H9 (cell line): Measurements from ENCODE around the gene TMEM187. TPM values are rescaled to one million over a fixed set of nuclear protein-coding genes. Genes with fewer than 3 reads are reported as not detected.

ENCODE experiments used
- DNase-seq: peaks from one replicate; pipeline ENCODE4 v3.0.0-alpha.2; 2017
- H2AFZ ChIP-seq: one replicate; pipeline ENCODE4 v1.6.1; 2013; ENCODE audit warnings: mild to moderate bottlenecking, low read length, control low read depth, moderate library complexity
- H2AK5ac ChIP-seq: 2 replicates; pipeline ENCODE4 v1.6.1; 2013; ENCODE audit warnings: low read length, control low read depth, mixed read lengths; ENCODE audit not compliant: insufficient read length
- H2BK120ac ChIP-seq: one replicate; pipeline ENCODE4 v1.6.1; 2013; ENCODE audit warnings: low read depth, mild to moderate bottlenecking, low read length, control low read depth, inconsistent platforms; ENCODE audit not compliant: poor library complexity, severe bottlenecking
- H2BK12ac ChIP-seq: 2 replicates; pipeline ENCODE4 v1.6.1; 2013; ENCODE audit warnings: low read length, control low read depth, mixed read lengths, low read depth; ENCODE audit not compliant: insufficient read length
- H2BK15ac ChIP-seq: 2 replicates; pipeline ENCODE4 v1.6.1; 2013; ENCODE audit warnings: low read depth, low read length, control low read depth
- H2BK20ac ChIP-seq: one replicate; pipeline ENCODE4 v1.6.1; 2013; ENCODE audit warnings: low read depth, mild to moderate bottlenecking, low read length, control low read depth, inconsistent platforms; ENCODE audit not compliant: poor library complexity, severe bottlenecking
- H2BK5ac ChIP-seq: 2 replicates; pipeline ENCODE4 v1.6.1; 2013; ENCODE audit warnings: low read length, control low read depth, mixed read lengths; ENCODE audit not compliant: insufficient read length
- H3K14ac ChIP-seq: 2 replicates; pipeline ENCODE4 v1.6.1; 2013; ENCODE audit warnings: low read length, control low read depth; ENCODE audit not compliant: insufficient read depth
- H3K18ac ChIP-seq: 2 replicates; pipeline ENCODE4 v1.6.1; 2013; ENCODE audit warnings: low read depth, mild to moderate bottlenecking, mixed read lengths, low read length, control low read depth; ENCODE audit not compliant: insufficient read length
- H3K23ac ChIP-seq: 2 replicates; pipeline ENCODE4 v1.6.1; 2013; ENCODE audit warnings: low read length, control low read depth, mixed read lengths, low read depth; ENCODE audit not compliant: insufficient read length
- H3K23me2 ChIP-seq: 2 replicates; pipeline ENCODE4 v1.6.1; 2013; ENCODE audit warnings: low read depth, mild to moderate bottlenecking, mixed read lengths, low read length, control low read depth; ENCODE audit not compliant: insufficient read length, poor library complexity, severe bottlenecking
- H3K27ac ChIP-seq: 2 replicates; pipeline ENCODE4 v1.5.1; 2013; ENCODE audit warnings: low read length, control low read depth, mixed read lengths, low read depth; ENCODE audit not compliant: insufficient read length
- H3K27me3 ChIP-seq: 2 replicates; pipeline ENCODE4 v1.6.1; 2013; ENCODE audit warnings: low read length, control low read depth, inconsistent platforms; ENCODE audit not compliant: insufficient read depth
- H3K4ac ChIP-seq: 2 replicates; pipeline ENCODE4 v1.6.1; 2013; ENCODE audit warnings: low read depth, mild to moderate bottlenecking, control low read depth, inconsistent platforms, low read length, moderate library complexity
- H3K4me1 ChIP-seq: 2 replicates; pipeline ENCODE4 v1.6.1; 2013; ENCODE audit warnings: low read length, control low read depth, inconsistent platforms; ENCODE audit not compliant: insufficient read depth
- H3K4me2 ChIP-seq: 2 replicates; pipeline ENCODE4 v1.6.1; 2013; ENCODE audit warnings: low read length, control low read depth, mixed read lengths; ENCODE audit not compliant: insufficient read length, insufficient read depth
- H3K56ac ChIP-seq: 2 replicates; pipeline ENCODE4 v1.6.1; 2013; ENCODE audit warnings: low read depth, mild to moderate bottlenecking, mixed read lengths, low read length, control low read depth; ENCODE audit not compliant: insufficient read length
- H3K79me1 ChIP-seq: 2 replicates; pipeline ENCODE4 v1.6.1; 2013; ENCODE audit warnings: low read depth, mild to moderate bottlenecking, moderate library complexity, low read length, control low read depth, inconsistent platforms; ENCODE audit not compliant: insufficient read depth, poor library complexity, severe bottlenecking
- H3K79me2 ChIP-seq: 2 replicates; pipeline ENCODE4 v1.6.1; 2013; ENCODE audit warnings: low read length, control low read depth, inconsistent platforms; ENCODE audit not compliant: insufficient read depth
- H3K9ac ChIP-seq: 2 replicates; pipeline ENCODE4 v1.6.1; 2013; ENCODE audit warnings: low read length, control low read depth, mixed read lengths; ENCODE audit not compliant: insufficient read length; ENCODE audit errors: extremely low read depth
- H3K9me3 ChIP-seq: one replicate; pipeline ENCODE4 v1.6.1; 2013; ENCODE audit warnings: low read depth, low read length, inconsistent platforms; ENCODE audit not compliant: control insufficient read depth
- H3T11ph ChIP-seq: one replicate; pipeline ENCODE4 v1.6.1; 2013; ENCODE audit warnings: mild to moderate bottlenecking, low read length, control low read depth, inconsistent platforms
- H4K20me1 ChIP-seq: one replicate; pipeline ENCODE4 v1.6.1; 2013; ENCODE audit not compliant: control insufficient read depth, insufficient read length, insufficient read depth
- H4K5ac ChIP-seq: 2 replicates; pipeline ENCODE4 v1.6.1; 2013; ENCODE audit warnings: low read depth, mild to moderate bottlenecking, mixed read lengths, low read length, control low read depth; ENCODE audit not compliant: insufficient read length
- H4K8ac ChIP-seq: replicated peaks from 2 replicates; pipeline ENCODE4 v1.6.1; 2013; ENCODE audit warnings: low read length, control low read depth, mixed read lengths, low read depth; ENCODE audit not compliant: insufficient read length
- H4K91ac ChIP-seq: 2 replicates; pipeline ENCODE4 v1.6.1; 2013; ENCODE audit warnings: low read depth, mild to moderate bottlenecking, moderate library complexity, mixed read lengths, low read length, control low read depth; ENCODE audit not compliant: insufficient read length
- H3K27ac Mint-ChIP-seq, 3 experiments: 2 replicates in 2 of 3; 3 replicates in 1 of 3; pipeline ENCODE4 v1.8.0; 2020 to 2021; ENCODE audit warnings: mixed read lengths in 3 of 3, mild to moderate bottlenecking in 1 of 3, moderate library complexity in 1 of 3
- H3K27me3 Mint-ChIP-seq: 2 replicates; pipeline ENCODE4 v1.8.0; 2021; ENCODE audit warnings: low read depth, mild to moderate bottlenecking, moderate library complexity, mixed read lengths
- H3K36me3 Mint-ChIP-seq, 3 experiments: 2 replicates in 2 of 3; 3 replicates in 1 of 3; pipeline ENCODE4 v1.8.0; 2020 to 2021; ENCODE audit warnings: low read depth in 3 of 3, mixed read lengths in 3 of 3; ENCODE audit not compliant: insufficient read depth in 1 of 3
- H3K4me1 Mint-ChIP-seq, 2 experiments: 2 replicates each; pipeline ENCODE4 v1.8.0; 2020; ENCODE audit warnings: mixed read lengths in 2 of 2
- H3K4me3 Mint-ChIP-seq, 2 experiments: 2 replicates in 1 of 2; 3 replicates in 1 of 2; pipeline ENCODE4 v1.8.0; 2020 to 2021; ENCODE audit warnings: mild to moderate bottlenecking in 2 of 2, mixed read lengths in 2 of 2, moderate library complexity in 1 of 2
- H3K9me3 Mint-ChIP-seq, 2 experiments: 2 replicates in 1 of 2; 3 replicates in 1 of 2; pipeline ENCODE4 v1.8.0; 2020; ENCODE audit warnings: mild to moderate bottlenecking in 2 of 2, mixed read lengths in 2 of 2, moderate library complexity in 1 of 2
- CTCF ChIP-seq: fragments of 200-600 bp; sonication (generic); conservative IDR thresholded peaks from 3 replicates; pipeline ENCODE4 v1.8.0; 2021; ENCODE audit warnings: antibody characterized with exemption, mild to moderate bottlenecking
- WGBS: extraction: QIAGEN DNeasy Blood & Tissue Kit; methylation state at CpG from one replicate; pipeline ENCODE4 v1.1.7; 2013; ENCODE audit warnings: missing lambda C conversion rate, low lambda C conversion rate, mixed read lengths; ENCODE audit not compliant: insufficient read length; ENCODE audit errors: extremely low coverage; 5-methylcytosine and 5-hydroxymethylcytosine counted together
- total RNA-seq: library from RNA; stranded (reverse); gene quantifications from 2 replicates; pipeline ENCODE4 v1.2.1, GENCODE V29; 2021

TMEM187 gene
- total RNA-seq, 1 experiment from 2014 or later, result 2.7 TPM

DNA sequence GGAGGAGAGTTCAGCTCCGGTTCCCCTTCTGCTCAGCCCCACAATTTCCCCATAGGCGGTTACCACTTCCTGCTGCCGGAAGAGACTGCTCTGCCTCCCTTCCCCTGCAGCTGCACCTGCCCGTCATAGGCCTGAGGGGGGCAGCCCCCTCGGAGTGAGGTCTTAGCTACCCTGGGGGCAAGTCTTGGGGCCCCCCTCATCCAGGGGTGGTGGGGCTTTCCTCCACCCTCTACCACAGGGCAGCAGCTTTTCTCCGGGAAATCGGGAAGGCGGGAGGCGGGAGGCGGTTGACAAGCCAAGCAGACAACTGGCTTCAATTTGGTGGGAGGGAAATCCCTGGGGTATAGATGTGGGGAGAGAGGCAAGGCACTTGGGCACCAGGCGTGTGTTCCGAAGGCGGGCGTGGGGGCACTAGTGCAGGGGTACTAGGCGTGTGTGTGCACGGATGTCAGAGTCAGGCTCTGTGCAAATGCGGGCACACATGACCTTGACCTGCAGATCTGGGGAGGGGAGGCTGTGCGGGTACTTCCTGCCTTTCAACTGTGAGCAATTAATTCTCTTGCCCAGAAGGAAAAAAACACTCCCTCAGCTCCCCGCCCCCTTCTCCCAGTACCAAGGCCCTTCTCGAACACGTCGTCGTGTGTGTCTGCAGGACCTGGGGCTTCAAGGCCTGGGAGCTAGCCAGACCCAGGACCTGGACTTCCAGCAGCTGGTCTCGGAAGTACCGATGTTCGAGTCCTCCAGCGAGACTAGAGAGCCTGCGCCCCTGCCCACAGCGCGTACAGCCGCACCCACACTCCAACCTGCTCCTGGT is 45.5 kb upstream of the TMEM187 start:
- no peak overlapping the region for H2AFZ ChIP-seq
- H4K8ac ChIP-seq, result no peak overlapping the region
- no peak overlapping the region for H4K5ac ChIP-seq
- TF ChIP-seq CTCF, result no peak
- H3K23ac ChIP-seq, result no peak overlapping the region
- Mint-ChIP-seq H3K9me3 (peaks cover 57 to 73% of the 10 kb centered on the region in 2 experiments), H3K4me3 (peak overlapping the region; percentile 71 to 83), H3K27me3 (no peaks in the 10 kb centered on the region; the same call in 1 of the 2 replicates), H3K36me3 (peaks cover 22 to 32% (median 24%) of the 10 kb centered on the region in 3 experiments), H3K4me1 (peaks cover 13 to 34% of the 10 kb centered on the region in 2 experiments), H3K27ac (peak overlapping the region; percentile 78 to 94 (median 94); a peak in 5 of 7 replicates)
- H3K79me2 ChIP-seq, result no peaks in the 10 kb centered on the region
- no peaks in the 10 kb centered on the region for H4K20me1 ChIP-seq
- peak overlapping the region; percentile 55; the same call in 1 of the 2 replicates for H3K14ac ChIP-seq
- H3K4ac ChIP-seq, result no peak overlapping the region
- H3K23me2 ChIP-seq, result peaks cover 22% of the 10 kb centered on the region
- H2AK5ac ChIP-seq, result no peak overlapping the region
- H3K79me1 ChIP-seq, result no peaks in the 10 kb centered on the region
- no peak overlapping the region for H2BK120ac ChIP-seq
- H3K4me2 ChIP-seq, result peak overlapping the region; percentile 52
- no peaks in the 10 kb centered on the region for H3K27me3 ChIP-seq
- H3K56ac ChIP-seq, result no peak overlapping the region
- H3K18ac ChIP-seq, result peak overlapping the region; percentile 78
- H3T11ph ChIP-seq, result no peak overlapping the region
- H3K9me3 ChIP-seq, result peaks cover 15% of the 10 kb centered on the region
- no peak overlapping the region for H2BK20ac ChIP-seq
- no peak overlapping the region for H2BK15ac ChIP-seq
- H3K27ac ChIP-seq, result no peak overlapping the region
- H2BK12ac ChIP-seq, result no peak overlapping the region
- no peak overlapping the region for H4K91ac ChIP-seq
- peak overlapping the region; percentile 45 for H3K9ac ChIP-seq
- H3K4me1 ChIP-seq, result no peaks in the 10 kb centered on the region
- peak; percentile 61 for DNase-seq
- H2BK5ac ChIP-seq, result no peak overlapping the region
- no CpG with 5 or more reads among the region's 31 CpGs for WGBS
